OCI-LY1 (cell line): ENCODE measurements around the gene MTERF4.

ENCODE experiments used
- EZH2 ChIP-seq: fragments of 200-600 bp; sonication (generic), shearing (Covaris generic); IDR thresholded peaks from 2 replicates; pipeline ENCODE4 v1.8.0; 2017; ENCODE audit warnings: borderline replicate concordance, mixed run types, mild to moderate bottlenecking, antibody characterized with exemption, low read length, moderate library complexity, mixed read lengths
- TF ChIP-seq, protein P1 (sequence below): fragments of 200-600 bp; sonication (generic), shearing (Covaris generic); IDR thresholded peaks from 2 replicates; pipeline ENCODE4 v1.5.1; 2017; ENCODE audit warnings: mild to moderate bottlenecking, antibody characterized with exemption, low read length, moderate library complexity, mixed read lengths

- TF ChIP-seq, protein P1, sequence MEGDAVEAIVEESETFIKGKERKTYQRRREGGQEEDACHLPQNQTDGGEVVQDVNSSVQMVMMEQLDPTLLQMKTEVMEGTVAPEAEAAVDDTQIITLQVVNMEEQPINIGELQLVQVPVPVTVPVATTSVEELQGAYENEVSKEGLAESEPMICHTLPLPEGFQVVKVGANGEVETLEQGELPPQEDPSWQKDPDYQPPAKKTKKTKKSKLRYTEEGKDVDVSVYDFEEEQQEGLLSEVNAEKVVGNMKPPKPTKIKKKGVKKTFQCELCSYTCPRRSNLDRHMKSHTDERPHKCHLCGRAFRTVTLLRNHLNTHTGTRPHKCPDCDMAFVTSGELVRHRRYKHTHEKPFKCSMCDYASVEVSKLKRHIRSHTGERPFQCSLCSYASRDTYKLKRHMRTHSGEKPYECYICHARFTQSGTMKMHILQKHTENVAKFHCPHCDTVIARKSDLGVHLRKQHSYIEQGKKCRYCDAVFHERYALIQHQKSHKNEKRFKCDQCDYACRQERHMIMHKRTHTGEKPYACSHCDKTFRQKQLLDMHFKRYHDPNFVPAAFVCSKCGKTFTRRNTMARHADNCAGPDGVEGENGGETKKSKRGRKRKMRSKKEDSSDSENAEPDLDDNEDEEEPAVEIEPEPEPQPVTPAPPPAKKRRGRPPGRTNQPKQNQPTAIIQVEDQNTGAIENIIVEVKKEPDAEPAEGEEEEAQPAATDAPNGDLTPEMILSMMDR: no peak
- no peak for TF ChIP-seq EZH2
Observed at GRCh38 chr2:241082341-241083090, 19.6 kb downstream of the MTERF4 start.
